ENCODE results near the gene DHRSX. TPM values are rescaled to one million over a fixed set of nuclear protein-coding genes. Genes with fewer than 3 reads are reported as not detected.
"Not testable (repeated sequence)": the region's sequence is repeated elsewhere in the genome, so short reads cannot be mapped to it uniquely, and the experiment has no call there.

Gene DHRSX
- total and polyA plus RNA-seq, 4 experiments from 2014 or later = 12.1 to 23.5 (median 16.5) TPM

DNA sequence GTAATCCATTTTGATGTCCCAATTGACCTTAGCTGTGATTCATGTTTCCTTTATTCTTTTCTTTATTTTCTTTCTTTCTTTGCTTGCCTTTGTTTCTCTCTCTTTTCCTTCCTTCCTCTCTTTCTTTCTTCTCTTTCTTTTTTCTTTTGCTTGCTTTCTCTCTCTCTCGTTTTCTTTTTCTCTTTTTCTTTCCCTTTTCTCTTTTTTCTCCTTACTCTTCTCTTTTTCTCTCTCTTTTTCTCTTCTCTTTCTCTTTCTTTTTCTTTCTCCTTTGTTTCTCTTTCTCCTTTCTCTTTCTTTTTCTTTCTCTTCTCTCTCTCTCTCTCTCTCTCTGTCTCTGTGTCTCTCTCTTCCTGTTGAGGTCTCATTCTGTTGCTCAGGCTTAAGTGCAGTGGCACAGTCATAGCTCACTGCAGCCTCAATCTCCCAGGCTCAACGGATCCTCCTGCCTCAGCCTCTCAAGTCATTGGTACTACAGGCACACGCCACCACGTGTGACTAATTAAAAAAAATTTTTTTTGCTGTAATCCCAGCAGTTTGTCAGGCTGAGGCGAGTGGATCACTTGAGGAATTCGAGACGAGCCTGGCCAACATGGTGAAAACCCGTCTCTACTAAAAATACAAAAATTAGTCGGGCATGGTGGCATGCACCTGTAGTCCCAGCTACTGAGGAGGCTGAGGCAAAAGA lies 8.0 kb upstream of the DHRSX start:
- Mint-ChIP-seq H3K4me1 (peaks cover 0 to under 1% (median 0%) of the 10 kb centered on the region in 4 donors), H3K27ac (peak overlapping the region in 1 of 7 donors; percentile 20), H3K27me3 (peaks cover 2% of the 10 kb centered on the region in 2 donors), H3K9me3 (peaks cover 0 to 1% (median 0%) of the 10 kb centered on the region in 8 donors), H3K36me3 (no peaks in the 10 kb centered on the region), H3K4me3 (no peak overlapping the region)
- ChIA-PET POLR2A (ENCODE audit: partially characterized antibody) (no interaction called here), CTCF (ENCODE audit: partially characterized antibody) (no interaction called here)
- no peak overlapping the region for H3K27ac ChIP-seq (ENCODE audit: low read depth, low read length)
- H3K9me3 ChIP-seq (ENCODE audit: control insufficient read depth in 1 of 2, low read length in 2 of 2) = no peaks in the 10 kb centered on the region
- H3K4me3 ChIP-seq (ENCODE audit: low read length in 2 of 2) = no peak overlapping the region
- H3K4me1 ChIP-seq (ENCODE audit: insufficient read depth, low read length) = no peaks in the 10 kb centered on the region
- H3K27me3 ChIP-seq (ENCODE audit: insufficient read depth, low read length) = no peaks in the 10 kb centered on the region
- H3K36me3 ChIP-seq (ENCODE audit: insufficient read depth, low read length) = no peaks in the 10 kb centered on the region
- intact Hi-C loops (cut with micrococcal nuclease) = no loop called here
- DNase-seq = no peak

- Histone ChIP-seq H3K4me1 (ENCODE audit: insufficient read depth, low read length) (no peaks in the 10 kb centered on the region), H3K27me3 (ENCODE audit: insufficient read depth, low read length) (no peaks in the 10 kb centered on the region), H3K36me3 (ENCODE audit: insufficient read depth, low read length) (no peaks in the 10 kb centered on the region), H3K9me3 (ENCODE audit: control insufficient read depth in 1 of 2, low read length in 2 of 2) (no peaks in the 10 kb centered on the region), H3K4me3 (ENCODE audit: low read length in 2 of 2) (no peak overlapping the region), H3K27ac (ENCODE audit: low read depth, low read length) (no peak overlapping the region)
- ChIA-PET POLR2A (ENCODE audit: partially characterized antibody) (no interaction called here), CTCF (ENCODE audit: partially characterized antibody) (no interaction called here)
- DNase-seq = no peak
- no peak overlapping the region for H3K4me3 Mint-ChIP-seq
- no peaks in the 10 kb centered on the region for H3K36me3 Mint-ChIP-seq
- H3K4me1 Mint-ChIP-seq = peaks cover 0 to 5% (median 2%) of the 10 kb centered on the region in 4 donors
- intact Hi-C loops (cut with micrococcal nuclease) = no loop called here
- peaks cover 0 to 1% (median 0%) of the 10 kb centered on the region in 8 donors for H3K9me3 Mint-ChIP-seq
- H3K27me3 Mint-ChIP-seq = peaks cover 2% of the 10 kb centered on the region in 2 donors
- no peak overlapping the region for H3K27ac Mint-ChIP-seq
Measured at GRCh38 chrX:2507904-2508627, 7.3 kb upstream of the DHRSX start.

DNA sequence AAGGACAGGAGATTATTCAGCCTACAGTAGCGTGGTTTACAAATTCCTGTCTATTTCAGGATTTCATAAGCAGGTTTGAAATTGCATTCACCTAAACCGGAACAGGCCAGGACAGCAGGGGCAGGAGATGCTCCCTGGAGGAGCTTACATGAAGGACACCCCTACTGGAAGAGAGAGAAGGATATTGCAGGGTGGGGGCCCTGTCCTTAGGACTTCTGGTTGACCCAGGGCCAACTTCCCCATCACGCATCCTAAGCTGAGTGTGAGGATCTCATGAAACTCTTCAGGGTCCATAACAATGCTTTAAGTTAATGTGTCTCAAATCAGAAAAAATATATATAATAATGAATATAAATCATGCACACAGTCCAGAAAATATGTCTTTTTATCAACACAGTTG lies 6.4 kb upstream of the DHRSX start:
- ChIA-PET POLR2A (ENCODE audit: partially characterized antibody) (no interaction called here), CTCF (ENCODE audit: partially characterized antibody) (no interaction called here)
- no peaks in the 10 kb centered on the region for H3K27me3 ChIP-seq (ENCODE audit: insufficient read depth, low read length)
- H3K4me1 Mint-ChIP-seq = peaks cover 0 to 5% (median 2%) of the 10 kb centered on the region in 4 donors
- intact Hi-C loops (cut with micrococcal nuclease) = no loop called here
- no peak overlapping the region for H3K27ac ChIP-seq (ENCODE audit: low read depth, low read length)
- H3K4me3 ChIP-seq (ENCODE audit: low read length in 2 of 2) = no peak overlapping the region
- H3K27me3 Mint-ChIP-seq = peaks cover 2% of the 10 kb centered on the region in 2 donors
- no peaks in the 10 kb centered on the region for H3K9me3 ChIP-seq (ENCODE audit: control insufficient read depth in 1 of 2, low read length in 2 of 2)
- H3K4me3 Mint-ChIP-seq = no peak overlapping the region
- no peaks in the 10 kb centered on the region for H3K36me3 Mint-ChIP-seq
- no peak for DNase-seq
- H3K36me3 ChIP-seq (ENCODE audit: insufficient read depth, low read length) = no peaks in the 10 kb centered on the region
- no peaks in the 10 kb centered on the region for H3K4me1 ChIP-seq (ENCODE audit: insufficient read depth, low read length)
- no peak overlapping the region for H3K27ac Mint-ChIP-seq
- peaks cover 0 to 1% (median 0%) of the 10 kb centered on the region in 8 donors for H3K9me3 Mint-ChIP-seq

GRCh38 chrX:2505341-2505740 lies 4.6 kb upstream of the DHRSX start:
- H3K9me3 Mint-ChIP-seq; POLR2A ChIA-PET (ENCODE audit: partially characterized antibody); H3K36me3 Mint-ChIP-seq; H3K27ac ChIP-seq (ENCODE audit: low read depth, low read length); H3K4me1 ChIP-seq (ENCODE audit: insufficient read depth, low read length); H3K9me3 ChIP-seq (ENCODE audit: control insufficient read depth in 1 of 2, low read length in 2 of 2); H3K27me3 ChIP-seq (ENCODE audit: insufficient read depth, low read length); intact Hi-C loops (cut with micrococcal nuclease); DNase-seq; H3K27me3 Mint-ChIP-seq; CTCF ChIA-PET (ENCODE audit: partially characterized antibody); H3K36me3 ChIP-seq (ENCODE audit: insufficient read depth, low read length); H3K4me1 Mint-ChIP-seq; H3K4me3 ChIP-seq (ENCODE audit: low read length in 2 of 2); H3K4me3 Mint-ChIP-seq; H3K27ac Mint-ChIP-seq: not testable (repeated sequence)

DNA sequence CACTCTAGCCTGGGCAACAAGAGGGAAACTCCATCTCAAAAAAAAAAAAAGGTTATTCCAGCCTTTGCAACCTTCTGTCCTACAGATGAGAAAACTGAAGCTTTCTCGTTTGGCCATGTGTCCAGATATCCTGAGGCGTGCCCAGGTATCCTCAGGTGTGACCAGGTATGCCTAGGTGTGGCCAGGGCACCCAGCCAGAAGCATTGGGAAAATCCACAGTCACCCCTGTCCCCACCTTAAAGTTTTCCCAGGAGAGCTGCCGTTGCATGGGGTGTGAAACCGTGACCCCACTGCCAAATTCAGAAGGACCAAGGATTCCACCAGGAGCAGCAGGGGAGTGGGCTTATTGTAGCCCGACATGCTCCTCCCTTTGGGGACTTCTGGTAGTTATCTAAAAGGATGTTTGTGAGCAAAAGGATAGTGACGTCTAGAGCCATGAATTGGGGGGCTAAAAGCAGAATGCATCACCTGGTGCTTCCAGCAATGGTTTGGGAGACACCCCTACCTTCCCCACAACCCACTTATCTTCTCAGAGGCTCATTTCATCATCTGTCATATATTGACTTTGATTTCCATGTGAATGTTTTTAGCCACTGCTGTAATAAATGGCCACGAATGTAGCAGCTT lies 4.0 kb upstream of the DHRSX start:
- ChIA-PET CTCF (ENCODE audit: partially characterized antibody) (no interaction called here), POLR2A (ENCODE audit: partially characterized antibody) (no interaction called here)
- no peak for DNase-seq
- Mint-ChIP-seq H3K36me3 (peaks cover 0 to 1% of the 10 kb centered on the region in 2 donors), H3K4me3 (no peak overlapping the region), H3K4me1 (peaks cover 1 to 10% (median 5%) of the 10 kb centered on the region in 4 donors), H3K27me3 (peaks cover under 1% of the 10 kb centered on the region in 2 donors), H3K9me3 (peaks cover 0 to 1% (median 0%) of the 10 kb centered on the region in 8 donors), H3K27ac (no peak overlapping the region)
- Histone ChIP-seq H3K4me3 (ENCODE audit: low read length in 2 of 2) (no peak overlapping the region), H3K36me3 (ENCODE audit: insufficient read depth, low read length) (no peaks in the 10 kb centered on the region), H3K4me1 (ENCODE audit: insufficient read depth, low read length) (peaks cover 6% of the 10 kb centered on the region), H3K27ac (ENCODE audit: low read depth, low read length) (no peak overlapping the region), H3K9me3 (ENCODE audit: control insufficient read depth in 1 of 2, low read length in 2 of 2) (no peaks in the 10 kb centered on the region), H3K27me3 (ENCODE audit: insufficient read depth, low read length) (no peaks in the 10 kb centered on the region)
- intact Hi-C loops (cut with micrococcal nuclease) = no loop called here

DNA sequence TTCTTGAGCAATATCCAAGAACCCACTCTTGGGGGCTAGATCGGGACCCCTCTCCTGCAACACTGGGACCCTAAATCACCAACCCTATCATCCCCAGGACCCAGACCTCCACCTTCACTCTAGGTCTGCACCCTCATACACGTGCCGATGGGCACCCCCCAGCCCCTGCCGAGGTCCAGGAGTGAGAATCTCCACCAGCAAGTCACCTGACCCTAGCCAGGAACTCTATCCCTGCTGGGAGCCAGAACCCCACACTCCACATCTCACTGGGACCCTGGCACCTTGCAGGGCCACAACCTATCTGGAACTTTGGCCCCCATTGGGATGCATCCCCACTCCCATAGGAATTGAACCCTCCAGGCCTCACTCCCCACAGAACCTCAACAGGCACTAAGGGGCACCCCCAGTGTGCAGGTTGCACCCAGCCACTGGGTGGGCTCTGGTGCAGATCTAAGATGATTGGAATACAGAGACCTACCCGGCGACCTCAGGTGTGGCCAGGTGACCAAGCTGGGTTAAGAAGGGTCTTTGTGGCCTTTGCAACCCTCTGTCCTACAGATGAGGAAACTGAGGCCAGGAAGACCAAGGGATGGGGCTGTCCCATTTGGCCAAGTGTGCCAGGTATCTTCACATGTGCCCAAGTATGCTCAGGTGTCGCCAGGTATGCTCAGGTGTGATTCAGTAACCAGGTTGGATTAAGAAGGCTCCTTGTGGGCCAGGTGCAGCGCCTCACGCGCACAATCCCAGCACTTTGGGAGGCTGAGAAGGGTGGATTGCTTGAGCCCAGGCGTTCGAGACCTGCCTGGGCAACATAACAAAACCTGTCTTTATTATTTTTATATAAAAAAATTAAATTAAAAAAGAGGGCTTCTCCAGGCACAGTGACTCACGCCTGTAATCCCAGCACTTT lies 3.1 kb upstream of the DHRSX start:
- Mint-ChIP-seq H3K27ac (peak overlapping the region in 3 of 7 donors; percentile 4 to 79 (median 78)), H3K36me3 (peaks cover 0 to 1% of the 10 kb centered on the region in 2 donors), H3K9me3 (peaks cover 0 to 1% (median 0%) of the 10 kb centered on the region in 8 donors), H3K4me1 (peaks cover 4 to 20% (median 13%) of the 10 kb centered on the region in 4 donors), H3K4me3 (peak overlapping the region in 5 of 8 donors; percentile 7 to 81 (median 39)), H3K27me3 (no peaks in the 10 kb centered on the region)
- no peaks in the 10 kb centered on the region for H3K36me3 ChIP-seq (ENCODE audit: insufficient read depth, low read length)
- ChIA-PET CTCF (ENCODE audit: partially characterized antibody) (no interaction called here), POLR2A (ENCODE audit: partially characterized antibody) (no interaction called here)
- H3K27me3 ChIP-seq (ENCODE audit: insufficient read depth, low read length) = no peaks in the 10 kb centered on the region
- H3K4me1 ChIP-seq (ENCODE audit: insufficient read depth, low read length) = peaks cover 16% of the 10 kb centered on the region
- intact Hi-C loops (cut with micrococcal nuclease) = no loop called here
- H3K27ac ChIP-seq (ENCODE audit: low read depth, low read length) = no peak overlapping the region
- no peaks in the 10 kb centered on the region for H3K9me3 ChIP-seq (ENCODE audit: control insufficient read depth in 1 of 2, low read length in 2 of 2)
- no peak for DNase-seq
- H3K4me3 ChIP-seq (ENCODE audit: low read length in 2 of 2) = no peak overlapping the region

Measured in CD4-positive, alpha-beta memory T cell (primary cell).